GM21717 (cell line): ENCODE data around the gene ZNG1F.
"Not testable (repeated sequence)": the region's sequence is repeated elsewhere in the genome, so short reads cannot be mapped to it uniquely, and the experiment has no call there.

Experiments used
- ATAC-seq: cut with Tn5 transposase; IDR thresholded peaks from one replicate; pipeline ENCODE4 v1.9.1; 2021; ENCODE audit warnings: mild to moderate bottlenecking, moderate library complexity; ENCODE audit not compliant: unreplicated experiment

The ZNG1F gene

GRCh38 chr9:41087157-41087780, 101.8 kb downstream of the ZNG1F start:
- ATAC-seq, result not testable (repeated sequence)

GRCh38 chr9:41086685-41087084, 102.4 kb downstream of the ZNG1F start:
- ATAC-seq, result not testable (repeated sequence)

DNA sequence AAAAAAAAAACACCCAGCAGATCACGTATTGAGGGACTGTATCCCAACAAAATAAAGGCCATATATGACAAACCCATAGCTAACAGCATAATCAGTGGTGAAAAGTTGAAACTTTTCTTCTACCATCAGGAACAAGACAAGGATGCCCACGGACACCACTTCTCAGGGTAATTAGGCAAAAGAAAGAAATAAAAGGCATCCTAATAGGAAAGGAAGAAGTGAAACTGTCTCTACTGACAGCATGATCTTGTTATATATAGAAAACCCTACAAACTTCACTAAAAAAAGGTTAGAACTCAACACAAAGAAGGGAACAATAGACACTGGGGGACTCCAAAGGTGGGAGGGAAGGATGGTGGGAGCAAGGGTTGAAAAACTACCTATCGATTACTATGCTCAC, 102.9 kb downstream of the ZNG1F start:
- not testable (repeated sequence) for ATAC-seq

DNA sequence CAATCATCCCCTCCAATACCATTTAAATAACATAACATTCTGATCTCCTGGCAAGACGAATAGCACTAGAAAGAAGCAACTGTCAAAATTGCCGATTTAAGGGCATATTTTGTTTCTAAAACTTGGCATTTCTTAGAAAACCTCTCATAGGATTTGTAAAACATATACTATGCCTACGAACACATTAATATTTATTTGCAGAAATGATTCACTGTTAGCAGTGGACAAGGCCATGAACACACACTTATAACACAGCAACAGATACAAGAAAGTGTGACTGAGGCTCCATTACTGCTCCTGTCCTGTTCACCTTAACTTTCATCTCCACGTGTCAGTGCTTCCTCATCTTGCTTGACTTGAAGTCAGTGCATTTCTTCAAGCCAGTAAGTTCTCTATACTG, 106.8 kb downstream of the ZNG1F start:
- not testable (repeated sequence) for ATAC-seq
